GM10248 (cell line): ENCODE results near the gene KDELR3.
A peak's percentile ranks its signal among the peaks of the same experiment; 100 is the strongest.

Source experiments
- CTCF ChIA-PET: fragments of 300-600 bp; sonication (Branson Sonifier 250); formaldehyde crosslinking; extraction: SDS; loops from one replicate; lab custom pipeline; 2021; ENCODE audit warnings: antibody characterized with exemption; lab: Yijun Ruan, JAX
- POLR2A ChIA-PET: fragments of 350-650 bp; sonication (Branson Sonifier 250); formaldehyde crosslinking; extraction: SDS; loops from one replicate; lab custom pipeline; 2020; ENCODE audit warnings: antibody characterized with exemption; lab: Yijun Ruan, JAX
- DNase-seq: peaks from one replicate; pipeline ENCODE4 v3.0.0; 2012; ENCODE audit errors: extremely low spot score
- CTCF ChIP-seq: IDR thresholded peaks from 2 replicates; pipeline ENCODE4 v1.5.1; 2012; ENCODE audit warnings: mild to moderate bottlenecking, low read depth; ENCODE audit errors: extremely low read depth, missing control alignments, control extremely low read depth

KDELR3 gene

GRCh38 chr22:38494498-38494897, 26.6 kb downstream of the KDELR3 start:
- no peak for DNase-seq
- ChIA-PET POLR2A (no interaction called here), CTCF (interaction anchor here (1.0 kb wide), 1 partner anchor 11 kb away, joined by 3 read pairs; no protein-coding TSS in a partner anchor)
- TF ChIP-seq CTCF, result no peak

GRCh38 chr22:38494939-38495338, 27.0 kb downstream of the KDELR3 start:
- TF ChIP-seq CTCF, result no peak
- POLR2A ChIA-PET, result no interaction called here
- CTCF ChIA-PET, result interaction anchor here (1.0 kb wide), 2 partner anchors 11 to 15 kb away, joined by 3 read pairs; no protein-coding TSS in a partner anchor
- DNase-seq, result no peak

GRCh38 chr22:38497869-38498268, 30.0 kb downstream of the KDELR3 start:
- CTCF ChIA-PET, result no interaction called here
- POLR2A ChIA-PET, result no interaction called here
- no peak for DNase-seq

GRCh38 chr22:38501797-38502672, 34.1 kb downstream of the KDELR3 start:
- POLR2A ChIA-PET, result interaction anchor here (0.9 to 1.2 kb wide), 5 partner anchors 10 to 27 kb away, joined by 3 to 4 read pairs (median 3); no protein-coding TSS in a partner anchor
- DNase-seq, result no peak
- CTCF ChIA-PET, result interaction anchor here (0.7 to 2.1 kb wide), 8 partner anchors 9 to 639 kb away, joined by 3 to 5 read pairs (median 3); partner anchors contain the start of gene TOMM22
- no peak for TF ChIP-seq CTCF

More at GRCh38 chr22:38497869-38498268, 30.0 kb downstream of the KDELR3 start:
- no peak for TF ChIP-seq CTCF

- no peak for TF ChIP-seq CTCF
- no peak for DNase-seq
- CTCF ChIA-PET, result interaction anchor here (0.7 to 2.1 kb wide), 6 partner anchors 8 to 179 kb away, joined by 3 to 5 read pairs (median 3); partner anchors contain the start of gene TOMM22
- POLR2A ChIA-PET, result interaction anchor here (0.9 to 1.2 kb wide), 3 partner anchors 11 to 16 kb away, joined by 3 to 4 read pairs (median 3); no protein-coding TSS in a partner anchor
Measured at GRCh38 chr22:38503021-38503420, 35.1 kb downstream of the KDELR3 start.

GRCh38 chr22:38504731-38505540, 37.0 kb downstream of the KDELR3 start:
- peak; percentile 39 for DNase-seq
- no peak for TF ChIP-seq CTCF
- ChIA-PET CTCF (no interaction called here), POLR2A (no interaction called here)
